Measurements from ENCODE around the gene VLDLR.

DNA sequence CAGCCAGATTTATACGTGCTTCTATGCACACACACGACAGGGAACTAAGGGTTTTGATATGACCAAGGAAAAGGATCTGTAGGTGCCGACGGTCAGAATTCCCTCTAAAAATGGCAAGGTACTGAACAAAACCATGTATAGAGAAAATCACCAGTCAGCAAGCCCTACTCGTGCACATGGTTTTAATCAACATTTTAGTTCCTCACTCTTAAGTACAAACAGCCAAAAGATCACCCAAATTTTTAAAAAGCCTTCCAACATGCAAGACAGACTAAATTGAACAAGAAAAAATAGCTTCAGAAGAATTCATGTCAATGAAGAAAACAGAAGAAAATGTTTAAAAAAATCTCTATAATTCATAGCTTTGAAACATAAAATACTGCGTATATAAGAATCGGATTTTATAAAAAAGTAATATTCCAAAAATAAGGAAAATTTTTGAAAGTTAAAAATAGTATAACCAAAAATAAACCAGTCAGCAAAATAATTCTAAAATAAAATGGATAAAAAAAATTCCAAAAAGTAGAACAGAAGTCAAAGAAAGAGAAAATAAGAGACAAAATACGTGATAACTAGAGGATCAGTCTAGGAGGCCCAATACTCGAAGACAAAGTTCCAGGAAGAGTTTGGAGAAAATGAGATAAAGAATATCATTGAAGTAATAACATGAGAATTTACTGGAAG lies 52.7 kb downstream of the VLDLR start:
- TF ChIP-seq, protein P1, sequence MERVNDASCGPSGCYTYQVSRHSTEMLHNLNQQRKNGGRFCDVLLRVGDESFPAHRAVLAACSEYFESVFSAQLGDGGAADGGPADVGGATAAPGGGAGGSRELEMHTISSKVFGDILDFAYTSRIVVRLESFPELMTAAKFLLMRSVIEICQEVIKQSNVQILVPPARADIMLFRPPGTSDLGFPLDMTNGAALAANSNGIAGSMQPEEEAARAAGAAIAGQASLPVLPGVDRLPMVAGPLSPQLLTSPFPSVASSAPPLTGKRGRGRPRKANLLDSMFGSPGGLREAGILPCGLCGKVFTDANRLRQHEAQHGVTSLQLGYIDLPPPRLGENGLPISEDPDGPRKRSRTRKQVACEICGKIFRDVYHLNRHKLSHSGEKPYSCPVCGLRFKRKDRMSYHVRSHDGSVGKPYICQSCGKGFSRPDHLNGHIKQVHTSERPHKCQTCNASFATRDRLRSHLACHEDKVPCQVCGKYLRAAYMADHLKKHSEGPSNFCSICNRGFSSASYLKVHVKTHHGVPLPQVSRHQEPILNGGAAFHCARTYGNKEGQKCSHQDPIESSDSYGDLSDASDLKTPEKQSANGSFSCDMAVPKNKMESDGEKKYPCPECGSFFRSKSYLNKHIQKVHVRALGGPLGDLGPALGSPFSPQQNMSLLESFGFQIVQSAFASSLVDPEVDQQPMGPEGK (CRISPR knock-in tag; IDR thresholded peaks at IDR 0.05; ENCODE audit: borderline replicate concordance) = no peak
- TF ChIP-seq TCF4 (CRISPR knock-in tag; IDR thresholded peaks at IDR 0.05; ENCODE audit: borderline replicate concordance) = no peak
- TF ChIP-seq, protein P2, sequence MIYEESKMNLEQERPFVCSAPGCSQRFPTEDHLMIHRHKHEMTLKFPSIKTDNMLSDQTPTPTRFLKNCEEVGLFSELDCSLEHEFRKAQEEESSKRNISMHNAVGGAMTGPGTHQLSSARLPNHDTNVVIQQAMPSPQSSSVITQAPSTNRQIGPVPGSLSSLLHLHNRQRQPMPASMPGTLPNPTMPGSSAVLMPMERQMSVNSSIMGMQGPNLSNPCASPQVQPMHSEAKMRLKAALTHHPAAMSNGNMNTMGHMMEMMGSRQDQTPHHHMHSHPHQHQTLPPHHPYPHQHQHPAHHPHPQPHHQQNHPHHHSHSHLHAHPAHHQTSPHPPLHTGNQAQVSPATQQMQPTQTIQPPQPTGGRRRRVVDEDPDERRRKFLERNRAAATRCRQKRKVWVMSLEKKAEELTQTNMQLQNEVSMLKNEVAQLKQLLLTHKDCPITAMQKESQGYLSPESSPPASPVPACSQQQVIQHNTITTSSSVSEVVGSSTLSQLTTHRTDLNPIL (CRISPR knock-in tag; IDR thresholded peaks at IDR 0.05; ENCODE audit: low read depth) = no peak
- no peak for TF ChIP-seq PPARA (CRISPR knock-in tag; IDR thresholded peaks at IDR 0.05; ENCODE audit: borderline replicate concordance)
- TF ChIP-seq ZFP3 (CRISPR knock-in tag; IDR thresholded peaks at IDR 0.05) = no peak
- TF ChIP-seq SNAI2 (CRISPR knock-in tag; IDR thresholded peaks at IDR 0.05) = no peak
- no peak for TF ChIP-seq ZNF565 (CRISPR knock-in tag; conservative IDR thresholded peaks at IDR 0.05; ENCODE audit: low read depth)
- TF ChIP-seq OSR1 (CRISPR knock-in tag; IDR thresholded peaks at IDR 0.05) = no peak
- no peak for TF ChIP-seq ZC3H10 (CRISPR knock-in tag; IDR thresholded peaks at IDR 0.05)
- no peak for TF ChIP-seq ZFP30 (CRISPR knock-in tag; IDR thresholded peaks at IDR 0.05)
- no peak for TF ChIP-seq GLIS3 (CRISPR knock-in tag; IDR thresholded peaks at IDR 0.05)
- TF ChIP-seq, protein P3, sequence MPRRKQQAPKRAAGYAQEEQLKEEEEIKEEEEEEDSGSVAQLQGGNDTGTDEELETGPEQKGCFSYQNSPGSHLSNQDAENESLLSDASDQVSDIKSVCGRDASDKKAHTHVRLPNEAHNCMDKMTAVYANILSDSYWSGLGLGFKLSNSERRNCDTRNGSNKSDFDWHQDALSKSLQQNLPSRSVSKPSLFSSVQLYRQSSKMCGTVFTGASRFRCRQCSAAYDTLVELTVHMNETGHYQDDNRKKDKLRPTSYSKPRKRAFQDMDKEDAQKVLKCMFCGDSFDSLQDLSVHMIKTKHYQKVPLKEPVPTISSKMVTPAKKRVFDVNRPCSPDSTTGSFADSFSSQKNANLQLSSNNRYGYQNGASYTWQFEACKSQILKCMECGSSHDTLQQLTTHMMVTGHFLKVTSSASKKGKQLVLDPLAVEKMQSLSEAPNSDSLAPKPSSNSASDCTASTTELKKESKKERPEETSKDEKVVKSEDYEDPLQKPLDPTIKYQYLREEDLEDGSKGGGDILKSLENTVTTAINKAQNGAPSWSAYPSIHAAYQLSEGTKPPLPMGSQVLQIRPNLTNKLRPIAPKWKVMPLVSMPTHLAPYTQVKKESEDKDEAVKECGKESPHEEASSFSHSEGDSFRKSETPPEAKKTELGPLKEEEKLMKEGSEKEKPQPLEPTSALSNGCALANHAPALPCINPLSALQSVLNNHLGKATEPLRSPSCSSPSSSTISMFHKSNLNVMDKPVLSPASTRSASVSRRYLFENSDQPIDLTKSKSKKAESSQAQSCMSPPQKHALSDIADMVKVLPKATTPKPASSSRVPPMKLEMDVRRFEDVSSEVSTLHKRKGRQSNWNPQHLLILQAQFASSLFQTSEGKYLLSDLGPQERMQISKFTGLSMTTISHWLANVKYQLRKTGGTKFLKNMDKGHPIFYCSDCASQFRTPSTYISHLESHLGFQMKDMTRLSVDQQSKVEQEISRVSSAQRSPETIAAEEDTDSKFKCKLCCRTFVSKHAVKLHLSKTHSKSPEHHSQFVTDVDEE (CRISPR knock-in tag; IDR thresholded peaks at IDR 0.05) = no peak
- TF ChIP-seq RARB (CRISPR knock-in tag; IDR thresholded peaks at IDR 0.05) = no peak
- TF ChIP-seq, protein P4, sequence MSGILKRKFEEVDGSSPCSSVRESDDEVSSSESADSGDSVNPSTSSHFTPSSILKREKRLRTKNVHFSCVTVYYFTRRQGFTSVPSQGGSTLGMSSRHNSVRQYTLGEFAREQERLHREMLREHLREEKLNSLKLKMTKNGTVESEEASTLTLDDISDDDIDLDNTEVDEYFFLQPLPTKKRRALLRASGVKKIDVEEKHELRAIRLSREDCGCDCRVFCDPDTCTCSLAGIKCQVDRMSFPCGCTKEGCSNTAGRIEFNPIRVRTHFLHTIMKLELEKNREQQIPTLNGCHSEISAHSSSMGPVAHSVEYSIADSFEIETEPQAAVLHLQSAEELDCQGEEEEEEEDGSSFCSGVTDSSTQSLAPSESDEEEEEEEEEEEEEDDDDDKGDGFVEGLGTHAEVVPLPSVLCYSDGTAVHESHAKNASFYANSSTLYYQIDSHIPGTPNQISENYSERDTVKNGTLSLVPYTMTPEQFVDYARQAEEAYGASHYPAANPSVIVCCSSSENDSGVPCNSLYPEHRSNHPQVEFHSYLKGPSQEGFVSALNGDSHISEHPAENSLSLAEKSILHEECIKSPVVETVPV (CRISPR knock-in tag; IDR thresholded peaks at IDR 0.05) = no peak

Data from SK-N-SH treated with all-trans-retinoic acid at 6 μM for 48 hours (cell line).